NB4 (cell line): ENCODE data around the gene LRRTM2.

Source experiments
- CTCF ChIP-seq: IDR thresholded peaks from one replicate; pipeline ENCODE4 v1.5.1; 2012; ENCODE audit warnings: low read depth, low read length
- MAX ChIP-seq: IDR thresholded peaks from 2 replicates; pipeline ENCODE4 v1.6.1; 2011; ENCODE audit warnings: low read depth, low read length
- POLR2A ChIP-seq: IDR thresholded peaks from 2 replicates; pipeline ENCODE4 v1.6.1; 2011; ENCODE audit warnings: mild to moderate bottlenecking; ENCODE audit not compliant: insufficient read length; ENCODE audit errors: extremely low read depth

- TF ChIP-seq CTCF = no peak
- no peak for TF ChIP-seq POLR2A
- no peak for TF ChIP-seq MAX
Measured at GRCh38 chr5:138898299-138898698, 23.2 kb upstream of the LRRTM2 start.
